WERI-Rb-1 (cell line): ENCODE measurements around the gene SPRED2.

Experiments
- DNase-seq: peaks from one replicate; pipeline ENCODE4 v3.0.0-alpha.2; 2020
- H3K27ac ChIP-seq: fragments of 250-450 bp; sonication (Bioruptor Pico); 2 replicates; pipeline ENCODE4 v1.5.1; 2020; ENCODE audit warnings: mild to moderate bottlenecking, moderate library complexity
- H3K27me3 ChIP-seq: fragments of 250-450 bp; sonication (Bioruptor Pico); 2 replicates; pipeline ENCODE4 v1.5.1; 2021; ENCODE audit warnings: mild to moderate bottlenecking, low read depth, moderate library complexity; ENCODE audit not compliant: insufficient read depth, severe bottlenecking
- H3K36me3 ChIP-seq: fragments of 250-450 bp; sonication (Bioruptor Pico); 2 replicates; pipeline ENCODE4 v1.5.1; 2020; ENCODE audit warnings: mild to moderate bottlenecking, moderate library complexity
- H3K4me3 ChIP-seq: 2 replicates; pipeline ENCODE4 v1.5.1; 2011; ENCODE audit warnings: low read depth, mild to moderate bottlenecking, control low read depth, low read length
- H3K9me3 ChIP-seq: fragments of 250-450 bp; sonication (Bioruptor Pico); 2 replicates; pipeline ENCODE4 v1.5.1; 2021; ENCODE audit warnings: mild to moderate bottlenecking, moderate library complexity; ENCODE audit not compliant: severe bottlenecking
- TF ChIP-seq, protein P1 (sequence below): IDR thresholded peaks from 2 replicates; pipeline ENCODE4 v1.5.1; 2011; ENCODE audit warnings: low read depth, mild to moderate bottlenecking, control low read depth, inconsistent platforms, low read length

Gene SPRED2

DNA sequence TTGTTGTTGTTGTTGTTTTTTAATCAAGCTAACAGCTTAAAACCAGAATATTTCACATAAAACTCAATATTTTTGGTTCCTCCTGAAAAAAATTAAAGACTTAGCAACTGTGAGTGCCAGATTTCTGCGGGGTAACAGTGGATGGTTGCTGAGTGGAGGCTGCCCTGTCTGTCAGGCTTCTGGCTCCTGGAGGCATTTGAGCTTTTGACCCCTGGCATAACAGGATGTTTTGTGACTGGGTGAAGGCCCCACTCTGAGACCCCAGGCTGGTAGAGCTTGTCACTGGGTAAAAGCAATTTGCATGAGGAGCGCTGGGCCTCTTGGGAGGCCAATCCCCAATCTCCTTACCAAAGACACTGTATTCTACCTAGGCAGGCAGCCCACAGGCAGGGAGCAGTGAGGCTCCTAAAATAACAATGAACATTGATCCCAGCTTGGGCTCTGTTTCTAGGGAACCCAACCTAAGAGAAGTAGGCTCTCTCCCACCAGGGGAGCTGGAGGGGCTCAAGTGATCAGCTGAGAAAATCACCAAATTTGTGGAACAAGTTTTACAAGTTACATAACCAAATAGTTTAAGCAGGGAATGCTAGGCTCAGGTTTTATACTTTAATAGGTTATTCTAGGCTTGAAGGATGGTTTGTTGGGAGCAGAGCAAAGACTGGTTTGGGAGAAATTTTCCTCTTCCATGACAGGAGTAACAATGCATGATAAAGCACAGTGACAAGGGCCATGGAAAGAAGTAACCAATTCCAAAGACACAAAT, 5.9 kb upstream of the SPRED2 start:
- peaks cover 23% of the 10 kb centered on the region for H3K27me3 ChIP-seq
- DNase-seq, result no peak
- no peak overlapping the region for H3K4me3 ChIP-seq
- TF ChIP-seq, protein P1, sequence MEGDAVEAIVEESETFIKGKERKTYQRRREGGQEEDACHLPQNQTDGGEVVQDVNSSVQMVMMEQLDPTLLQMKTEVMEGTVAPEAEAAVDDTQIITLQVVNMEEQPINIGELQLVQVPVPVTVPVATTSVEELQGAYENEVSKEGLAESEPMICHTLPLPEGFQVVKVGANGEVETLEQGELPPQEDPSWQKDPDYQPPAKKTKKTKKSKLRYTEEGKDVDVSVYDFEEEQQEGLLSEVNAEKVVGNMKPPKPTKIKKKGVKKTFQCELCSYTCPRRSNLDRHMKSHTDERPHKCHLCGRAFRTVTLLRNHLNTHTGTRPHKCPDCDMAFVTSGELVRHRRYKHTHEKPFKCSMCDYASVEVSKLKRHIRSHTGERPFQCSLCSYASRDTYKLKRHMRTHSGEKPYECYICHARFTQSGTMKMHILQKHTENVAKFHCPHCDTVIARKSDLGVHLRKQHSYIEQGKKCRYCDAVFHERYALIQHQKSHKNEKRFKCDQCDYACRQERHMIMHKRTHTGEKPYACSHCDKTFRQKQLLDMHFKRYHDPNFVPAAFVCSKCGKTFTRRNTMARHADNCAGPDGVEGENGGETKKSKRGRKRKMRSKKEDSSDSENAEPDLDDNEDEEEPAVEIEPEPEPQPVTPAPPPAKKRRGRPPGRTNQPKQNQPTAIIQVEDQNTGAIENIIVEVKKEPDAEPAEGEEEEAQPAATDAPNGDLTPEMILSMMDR, result no peak
- peaks cover 6% of the 10 kb centered on the region for H3K9me3 ChIP-seq
- no peak overlapping the region for H3K27ac ChIP-seq
- no peaks in the 10 kb centered on the region for H3K36me3 ChIP-seq

DNA sequence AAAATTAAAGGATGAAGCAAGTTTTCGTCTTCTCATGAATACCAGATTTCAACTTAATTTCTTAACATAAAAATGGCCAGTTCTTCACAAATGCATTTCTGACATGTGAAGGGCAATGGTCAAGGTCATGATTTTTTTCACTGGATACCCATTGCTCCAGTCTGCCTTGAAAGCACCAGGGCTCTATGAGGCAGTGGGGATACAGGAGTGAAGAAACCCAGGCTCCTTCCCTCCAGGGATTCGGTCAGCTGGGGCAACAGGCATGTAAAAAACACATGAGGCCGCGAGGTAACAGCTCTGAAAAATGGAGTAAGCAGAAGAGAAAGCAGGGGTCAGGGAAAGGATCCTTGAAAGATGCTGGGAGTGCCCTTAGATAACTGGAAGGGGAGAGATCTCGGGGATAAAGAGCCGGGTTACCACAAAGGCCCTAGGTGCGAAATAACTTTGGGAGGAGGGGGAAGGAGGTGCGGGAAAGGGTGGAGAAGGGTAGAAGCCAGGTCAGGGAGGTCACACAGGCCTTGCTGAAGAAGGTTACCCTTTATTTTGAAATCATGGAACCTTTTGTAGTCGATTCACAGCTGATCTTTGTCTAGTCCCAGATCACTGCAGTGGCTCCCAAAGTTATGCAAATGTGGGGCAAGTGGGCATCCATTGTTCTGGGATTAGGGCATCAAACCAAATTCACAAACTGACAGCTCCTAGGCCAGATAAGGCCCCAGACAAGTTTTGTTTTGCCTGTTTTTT, 5.2 kb upstream of the SPRED2 start:
- H3K9me3 ChIP-seq, result peaks cover under 1% of the 10 kb centered on the region
- no peak overlapping the region for H3K4me3 ChIP-seq
- DNase-seq, result no peak
- TF ChIP-seq, protein P1, result no peak
- H3K27ac ChIP-seq, result no peak overlapping the region
- peaks cover 20% of the 10 kb centered on the region for H3K27me3 ChIP-seq
- H3K36me3 ChIP-seq, result no peaks in the 10 kb centered on the region

DNA sequence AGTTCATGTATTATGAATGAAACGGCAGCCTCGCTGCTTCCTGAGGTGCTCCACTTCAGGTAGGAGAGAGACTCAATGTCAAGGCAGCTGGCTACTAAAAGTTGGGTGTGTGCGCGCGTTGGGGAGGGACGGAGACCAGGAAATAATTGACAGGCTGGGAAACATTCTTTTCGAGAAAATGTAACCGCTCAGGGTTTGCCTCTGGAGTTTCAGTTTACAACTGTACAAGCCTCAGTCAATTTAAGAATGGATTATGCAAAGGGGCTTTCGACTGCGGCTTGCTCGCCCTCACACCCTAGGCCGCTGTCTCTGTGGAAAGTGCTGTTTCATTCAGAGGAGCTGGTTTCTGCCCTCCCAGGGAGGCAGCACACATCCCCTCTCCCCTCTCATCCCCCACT, 4.4 kb upstream of the SPRED2 start:
- peak overlapping the region; percentile 75 for H3K27ac ChIP-seq
- peak overlapping the region; percentile 76 for H3K4me3 ChIP-seq
- no peaks in the 10 kb centered on the region for H3K36me3 ChIP-seq
- TF ChIP-seq, protein P1, result no peak
- no peaks in the 10 kb centered on the region for H3K9me3 ChIP-seq
- peaks cover 17% of the 10 kb centered on the region for H3K27me3 ChIP-seq
- DNase-seq, result peak; percentile 28

DNA sequence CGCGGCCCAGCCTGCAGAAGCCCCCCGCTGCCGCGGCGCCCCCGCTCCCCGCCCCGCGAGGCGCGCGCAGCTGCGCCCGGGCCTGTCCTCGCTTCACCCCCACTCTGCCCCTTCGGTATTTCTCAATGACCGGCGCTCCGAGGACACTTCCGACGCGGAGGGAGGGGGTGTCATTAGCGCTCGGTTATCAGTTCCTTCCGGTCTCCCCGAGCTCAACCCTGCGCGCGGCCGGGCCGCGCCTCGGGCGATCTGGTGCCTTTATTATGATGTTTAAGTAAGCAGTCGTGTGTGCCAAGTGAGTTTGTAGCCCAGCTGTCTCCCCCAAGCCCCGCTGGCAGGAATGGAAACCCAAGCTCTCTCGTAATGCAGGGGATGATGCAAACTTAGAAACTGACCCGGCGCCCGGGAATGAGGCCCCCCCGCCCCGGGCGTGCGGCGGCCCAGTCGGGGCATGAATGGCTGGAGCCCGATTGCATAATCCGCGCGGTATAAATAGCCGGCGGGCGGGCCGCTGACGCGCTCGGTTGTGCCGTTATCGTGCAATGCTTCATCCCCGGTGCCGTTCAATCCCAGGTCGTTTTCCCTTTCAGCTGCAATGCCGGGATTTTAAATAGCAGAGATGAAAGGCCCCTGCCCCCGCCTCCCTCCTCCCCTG, 3.9 kb upstream of the SPRED2 start:
- peak; percentile 82 for DNase-seq
- peak overlapping the region; percentile 75 for H3K27ac ChIP-seq
- H3K4me3 ChIP-seq, result peak overlapping the region; percentile 76
- peaks cover 12% of the 10 kb centered on the region for H3K27me3 ChIP-seq
- TF ChIP-seq, protein P1, result no peak
- no peaks in the 10 kb centered on the region for H3K9me3 ChIP-seq
- no peaks in the 10 kb centered on the region for H3K36me3 ChIP-seq

DNA sequence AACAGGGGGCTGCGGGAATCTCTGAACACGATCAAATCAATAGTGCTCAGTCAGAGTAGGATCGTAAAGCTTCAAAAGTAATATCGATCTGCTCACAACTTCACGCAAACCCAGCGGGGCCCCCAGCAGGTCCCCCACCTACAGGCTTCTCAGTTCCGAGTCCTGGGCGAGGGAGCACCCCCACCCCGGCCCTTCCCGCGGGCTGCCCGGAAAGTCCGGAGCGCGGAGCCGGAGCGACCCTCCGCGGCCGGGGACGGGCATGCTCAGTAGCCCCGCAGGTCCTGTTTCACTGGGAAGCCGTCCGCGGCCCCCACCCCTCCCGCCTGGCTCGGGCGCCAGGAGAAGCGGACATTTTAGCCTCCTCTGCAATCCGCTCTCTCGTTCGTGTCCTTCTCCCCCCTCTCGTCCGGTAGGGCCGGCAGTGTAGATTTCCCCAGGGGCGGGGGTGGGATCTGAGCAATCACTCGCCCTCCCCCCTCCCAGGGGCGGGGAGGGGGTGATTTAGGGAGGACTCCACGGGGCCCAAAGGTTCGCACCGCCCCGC, 3.3 kb upstream of the SPRED2 start:
- TF ChIP-seq, protein P1, result no peak
- Histone ChIP-seq H3K36me3 (no peaks in the 10 kb centered on the region), H3K4me3 (peak overlapping the region; percentile 76), H3K27ac (peak overlapping the region; percentile 75), H3K9me3 (no peaks in the 10 kb centered on the region), H3K27me3 (peaks cover 10% of the 10 kb centered on the region)
- peak; percentile 90 for DNase-seq
